Measurements from ENCODE around the gene AVP. TPM values are rescaled to one million over a fixed set of nuclear protein-coding genes. Genes with fewer than 3 reads are reported as not detected.

AVP gene
- total and polyA plus RNA-seq, 2 of the 13 experiments (the other 11 are each of a cell fraction or from before 2014, with no cell fraction given) = 0.12 TPM; not detected in 1

- no peak for TF ChIP-seq GRHL1 (CRISPR knock-in tag; conservative IDR thresholded peaks at IDR 0.05)
- no peak for TF ChIP-seq ARID3A (IDR thresholded peaks at IDR 0.05; ENCODE audit: low read depth, low read length)
- no peak for TF ChIP-seq SMYD3 (CRISPR knock-in tag; IDR thresholded peaks at IDR 0.05)
- no peak for TF ChIP-seq NFE2 (CRISPR knock-in tag; IDR thresholded peaks at IDR 0.05)
- TF ChIP-seq POLR2G (IDR thresholded peaks at IDR 0.05; ENCODE audit: low read depth, low read length) = peak; percentile 24; the same call in 1 of the 2 replicates
- TF ChIP-seq, protein P1, sequence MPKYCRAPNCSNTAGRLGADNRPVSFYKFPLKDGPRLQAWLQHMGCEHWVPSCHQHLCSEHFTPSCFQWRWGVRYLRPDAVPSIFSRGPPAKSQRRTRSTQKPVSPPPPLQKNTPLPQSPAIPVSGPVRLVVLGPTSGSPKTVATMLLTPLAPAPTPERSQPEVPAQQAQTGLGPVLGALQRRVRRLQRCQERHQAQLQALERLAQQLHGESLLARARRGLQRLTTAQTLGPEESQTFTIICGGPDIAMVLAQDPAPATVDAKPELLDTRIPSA (CRISPR knock-in tag; IDR thresholded peaks at IDR 0.05; ENCODE audit: borderline replicate concordance) = no peak
- TF ChIP-seq ZNF12 (CRISPR knock-in tag; IDR thresholded peaks at IDR 0.05) = no peak
- no peak for TF ChIP-seq ZNF879 (CRISPR knock-in tag; IDR thresholded peaks at IDR 0.05)
- TF ChIP-seq ZNF329 (CRISPR knock-in tag; IDR thresholded peaks at IDR 0.05; ENCODE audit: low read depth) = no peak
- peak; percentile 99 for TF ChIP-seq CBFB (CRISPR knock-in tag; IDR thresholded peaks at IDR 0.05)
- TF ChIP-seq TOE1 (CRISPR knock-in tag; IDR thresholded peaks at IDR 0.05) = no peak
- TF ChIP-seq, protein P2, sequence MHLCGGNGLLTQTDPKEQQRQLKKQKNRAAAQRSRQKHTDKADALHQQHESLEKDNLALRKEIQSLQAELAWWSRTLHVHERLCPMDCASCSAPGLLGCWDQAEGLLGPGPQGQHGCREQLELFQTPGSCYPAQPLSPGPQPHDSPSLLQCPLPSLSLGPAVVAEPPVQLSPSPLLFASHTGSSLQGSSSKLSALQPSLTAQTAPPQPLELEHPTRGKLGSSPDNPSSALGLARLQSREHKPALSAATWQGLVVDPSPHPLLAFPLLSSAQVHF (CRISPR knock-in tag; IDR thresholded peaks at IDR 0.05) = no peak
- TF ChIP-seq ZFP1 (CRISPR knock-in tag; IDR thresholded peaks at IDR 0.05) = no peak
- TF ChIP-seq ZNF143 (CRISPR knock-in tag; IDR thresholded peaks at IDR 0.05) = peak; percentile 12; the same call in 1 of the 2 replicates
- TF ChIP-seq, protein P3, sequence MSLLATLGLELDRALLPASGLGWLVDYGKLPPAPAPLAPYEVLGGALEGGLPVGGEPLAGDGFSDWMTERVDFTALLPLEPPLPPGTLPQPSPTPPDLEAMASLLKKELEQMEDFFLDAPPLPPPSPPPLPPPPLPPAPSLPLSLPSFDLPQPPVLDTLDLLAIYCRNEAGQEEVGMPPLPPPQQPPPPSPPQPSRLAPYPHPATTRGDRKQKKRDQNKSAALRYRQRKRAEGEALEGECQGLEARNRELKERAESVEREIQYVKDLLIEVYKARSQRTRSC (CRISPR knock-in tag; IDR thresholded peaks at IDR 0.05; ENCODE audit: low read depth) = no peak
- no peak for TF ChIP-seq MED13 (CRISPR knock-in tag; IDR thresholded peaks at IDR 0.05)
- TF ChIP-seq NFRKB (IDR thresholded peaks at IDR 0.05) = no peak
- TF ChIP-seq, protein P4, sequence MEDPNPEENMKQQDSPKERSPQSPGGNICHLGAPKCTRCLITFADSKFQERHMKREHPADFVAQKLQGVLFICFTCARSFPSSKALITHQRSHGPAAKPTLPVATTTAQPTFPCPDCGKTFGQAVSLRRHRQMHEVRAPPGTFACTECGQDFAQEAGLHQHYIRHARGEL (CRISPR knock-in tag; IDR thresholded peaks at IDR 0.05) = 0 out of 2 replicates have a peak, but pooled peaks have one; percentile 62
- TF ChIP-seq NR0B2 (CRISPR knock-in tag; IDR thresholded peaks at IDR 0.05) = no peak; the same call in 1 of the 2 replicates
- 0 out of 2 replicates have a peak, but pooled peaks have one; percentile 5 for TF ChIP-seq CHD2 (IDR thresholded peaks at IDR 0.05; ENCODE audit: low read depth, low read length)
- TF ChIP-seq TSC22D2 (CRISPR knock-in tag; IDR thresholded peaks at IDR 0.05; ENCODE audit: borderline replicate concordance) = no peak
Observed at GRCh38 chr20:3106658-3107463, 22.3 kb upstream of the AVP start (continued).

Measured in HepG2 (cell line).